Retinal pigment epithelial cell (primary cell): ENCODE measurements around the gene SORCS2.

ENCODE experiments used
- DNase-seq: peaks from one replicate; pipeline ENCODE4 v3.0.0-alpha.2; 2010; ENCODE audit warnings: low read depth
- H3K4me3 ChIP-seq: 2 replicates; pipeline ENCODE4 v1.5.1; 2011; ENCODE audit warnings: mild to moderate bottlenecking, low read length, control low read depth, moderate library complexity
- TF ChIP-seq, protein P1 (sequence below): conservative IDR thresholded peaks from 2 replicates; pipeline ENCODE4 v1.5.1; 2011; ENCODE audit warnings: low read depth, low read length, control low read depth, inconsistent platforms

SORCS2 gene

GRCh38 chr4:7737752-7738457 lies 545.6 kb downstream of the SORCS2 start:
- DNase-seq, result no peak
- H3K4me3 ChIP-seq, result no peak overlapping the region
- TF ChIP-seq, protein P1, sequence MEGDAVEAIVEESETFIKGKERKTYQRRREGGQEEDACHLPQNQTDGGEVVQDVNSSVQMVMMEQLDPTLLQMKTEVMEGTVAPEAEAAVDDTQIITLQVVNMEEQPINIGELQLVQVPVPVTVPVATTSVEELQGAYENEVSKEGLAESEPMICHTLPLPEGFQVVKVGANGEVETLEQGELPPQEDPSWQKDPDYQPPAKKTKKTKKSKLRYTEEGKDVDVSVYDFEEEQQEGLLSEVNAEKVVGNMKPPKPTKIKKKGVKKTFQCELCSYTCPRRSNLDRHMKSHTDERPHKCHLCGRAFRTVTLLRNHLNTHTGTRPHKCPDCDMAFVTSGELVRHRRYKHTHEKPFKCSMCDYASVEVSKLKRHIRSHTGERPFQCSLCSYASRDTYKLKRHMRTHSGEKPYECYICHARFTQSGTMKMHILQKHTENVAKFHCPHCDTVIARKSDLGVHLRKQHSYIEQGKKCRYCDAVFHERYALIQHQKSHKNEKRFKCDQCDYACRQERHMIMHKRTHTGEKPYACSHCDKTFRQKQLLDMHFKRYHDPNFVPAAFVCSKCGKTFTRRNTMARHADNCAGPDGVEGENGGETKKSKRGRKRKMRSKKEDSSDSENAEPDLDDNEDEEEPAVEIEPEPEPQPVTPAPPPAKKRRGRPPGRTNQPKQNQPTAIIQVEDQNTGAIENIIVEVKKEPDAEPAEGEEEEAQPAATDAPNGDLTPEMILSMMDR, result no peak

- TF ChIP-seq, protein P1, result no peak
- H3K4me3 ChIP-seq, result no peak overlapping the region
- DNase-seq, result no peak
Observed at GRCh38 chr4:7738458-7739076, 546.2 kb downstream of the SORCS2 start.

DNA sequence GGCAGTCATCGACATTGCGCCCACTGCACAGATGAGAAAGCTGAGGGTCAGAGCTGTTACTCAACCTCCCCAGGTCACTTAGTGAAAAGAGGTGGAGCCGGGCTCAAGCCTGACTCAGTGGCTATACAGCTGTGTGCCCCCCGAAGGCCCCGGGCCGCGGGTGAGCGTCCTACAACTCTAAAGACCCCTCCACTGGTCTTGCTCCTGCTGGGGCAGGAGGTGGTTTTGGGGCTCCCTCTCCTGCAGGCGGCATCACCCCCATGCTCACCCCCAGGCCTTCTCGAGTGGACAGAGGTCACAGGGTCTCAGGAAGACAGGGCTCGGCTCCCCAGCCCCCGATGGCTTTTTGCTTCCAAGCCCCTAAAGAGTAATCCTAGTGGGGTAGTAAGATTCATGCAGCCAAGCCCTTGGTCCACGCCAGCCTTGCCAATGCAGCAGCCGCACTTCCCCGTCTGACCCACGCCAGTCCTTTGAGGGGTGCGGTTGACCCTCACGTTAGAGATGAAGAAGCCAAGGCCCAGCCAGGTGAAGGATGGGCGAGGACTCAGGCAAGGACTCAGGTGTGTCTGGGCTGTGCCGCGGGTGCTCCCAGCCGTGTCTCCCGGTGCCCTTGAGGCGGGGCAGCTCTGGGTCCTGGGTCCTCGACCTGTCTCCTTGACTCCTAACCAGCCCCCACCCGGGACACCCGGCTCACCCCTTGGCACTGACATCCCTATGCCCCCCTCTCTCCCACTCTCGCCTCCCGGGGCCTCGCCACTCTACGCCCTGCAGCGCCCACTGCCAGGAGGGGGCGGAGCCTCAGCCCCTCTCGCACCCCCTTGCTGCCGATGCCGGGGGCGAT lies 547.0 kb downstream of the SORCS2 start:
- DNase-seq, result no peak
- H3K4me3 ChIP-seq, result no peak overlapping the region
- TF ChIP-seq, protein P1, result no peak

DNA sequence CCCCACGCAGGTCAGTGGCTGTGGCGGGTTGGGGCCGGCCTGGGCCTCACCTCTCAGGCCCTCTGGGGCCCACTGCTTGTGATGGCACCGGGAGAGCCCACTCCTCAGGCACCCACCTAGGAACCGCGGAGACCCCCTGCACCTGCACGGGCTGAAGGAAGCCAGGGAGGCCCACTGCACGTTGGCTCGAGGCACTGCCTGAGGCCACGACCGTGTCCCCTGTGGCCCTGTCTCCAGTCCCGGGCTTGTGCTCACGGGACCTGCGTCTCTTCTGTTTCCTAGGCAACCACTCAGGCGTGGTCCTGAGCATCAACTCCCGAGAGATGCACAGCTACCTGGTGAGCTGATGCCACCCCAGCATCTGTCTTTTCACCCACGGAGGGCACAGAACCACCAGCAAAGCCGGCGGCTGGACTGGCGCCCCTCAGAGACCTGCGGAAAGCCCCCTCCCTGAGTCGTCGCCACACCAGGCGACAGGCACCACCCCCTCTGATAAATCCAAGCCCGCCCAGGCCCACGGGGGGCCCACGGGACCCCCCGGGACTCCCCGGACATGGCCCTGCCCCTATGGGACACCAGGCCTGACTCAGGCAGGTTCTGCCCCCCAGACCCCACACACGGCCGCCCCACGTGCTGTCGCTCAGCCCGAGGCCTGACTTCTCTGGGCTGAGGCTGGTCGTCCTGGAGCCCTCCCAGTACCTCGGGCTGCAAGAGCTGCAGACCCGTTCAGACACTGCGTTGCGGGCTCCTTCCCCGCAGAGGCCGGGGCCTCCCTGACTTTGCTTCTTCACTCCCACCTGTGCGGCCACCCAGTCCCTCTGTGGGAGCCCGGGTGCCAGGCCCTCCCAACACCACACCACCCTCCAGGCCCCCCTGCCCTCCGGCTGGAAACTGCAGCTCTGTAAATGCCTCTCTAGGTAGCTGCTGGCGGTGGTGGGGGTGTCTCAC lies 547.9 kb downstream of the SORCS2 start:
- H3K4me3 ChIP-seq, result no peak overlapping the region
- TF ChIP-seq, protein P1, result no peak

DNA sequence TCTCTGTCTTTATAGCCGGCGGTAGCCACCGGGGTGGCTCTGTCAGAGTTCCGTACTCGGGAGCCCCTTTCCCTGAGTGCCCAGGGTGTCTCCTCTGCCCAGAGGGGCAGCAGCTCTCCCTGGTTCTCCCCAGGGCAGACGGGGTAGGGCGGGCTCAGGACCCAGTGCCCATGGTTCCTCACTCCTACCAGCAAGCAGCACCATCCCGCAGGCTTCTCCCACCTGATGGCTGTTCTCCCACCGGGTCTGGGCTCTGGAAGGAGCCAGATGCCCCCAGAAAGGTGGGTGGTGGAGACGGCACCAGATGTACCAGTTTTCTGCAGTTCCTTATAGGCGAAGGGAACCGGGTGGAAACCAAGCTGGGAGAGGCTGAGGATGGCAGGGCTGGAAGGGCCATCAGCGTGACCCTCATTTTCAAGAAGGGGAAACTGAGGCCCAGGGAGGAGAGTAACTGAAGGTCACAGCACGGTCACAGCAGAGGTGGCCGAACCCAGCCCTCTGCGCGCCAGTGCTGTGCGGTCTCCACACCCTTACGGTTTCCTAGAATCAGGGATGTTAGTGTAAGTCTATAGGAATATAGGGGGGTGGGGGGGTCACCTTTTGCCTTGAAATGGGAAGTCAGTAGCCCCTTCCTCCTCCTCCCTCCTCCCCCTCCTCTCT lies 548.7 kb downstream of the SORCS2 start:
- TF ChIP-seq, protein P1, result no peak
- H3K4me3 ChIP-seq, result no peak overlapping the region
- DNase-seq, result no peak

More for the DNA sequence above, 547.9 kb downstream of the SORCS2 start:
- DNase-seq, result no peak
